C4-2B (cell line): ENCODE measurements around the gene ENO2.
A peak's percentile ranks its signal among the peaks of the same experiment; 100 is the strongest.

Experiments
- ZFX ChIP-seq: fragments of 450-650 bp; IDR thresholded peaks from 2 replicates; pipeline ENCODE4 v1.6.1; 2017
- TF ChIP-seq, protein P1 (sequence below): fragments of 450-650 bp; conservative IDR thresholded peaks from 2 replicates; pipeline ENCODE4 v1.5.1; 2017; ENCODE audit warnings: mild to moderate bottlenecking

GRCh38 chr12:6937481-6938352 is 23.3 kb downstream of the ENO2 start:
- TF ChIP-seq, protein P1, sequence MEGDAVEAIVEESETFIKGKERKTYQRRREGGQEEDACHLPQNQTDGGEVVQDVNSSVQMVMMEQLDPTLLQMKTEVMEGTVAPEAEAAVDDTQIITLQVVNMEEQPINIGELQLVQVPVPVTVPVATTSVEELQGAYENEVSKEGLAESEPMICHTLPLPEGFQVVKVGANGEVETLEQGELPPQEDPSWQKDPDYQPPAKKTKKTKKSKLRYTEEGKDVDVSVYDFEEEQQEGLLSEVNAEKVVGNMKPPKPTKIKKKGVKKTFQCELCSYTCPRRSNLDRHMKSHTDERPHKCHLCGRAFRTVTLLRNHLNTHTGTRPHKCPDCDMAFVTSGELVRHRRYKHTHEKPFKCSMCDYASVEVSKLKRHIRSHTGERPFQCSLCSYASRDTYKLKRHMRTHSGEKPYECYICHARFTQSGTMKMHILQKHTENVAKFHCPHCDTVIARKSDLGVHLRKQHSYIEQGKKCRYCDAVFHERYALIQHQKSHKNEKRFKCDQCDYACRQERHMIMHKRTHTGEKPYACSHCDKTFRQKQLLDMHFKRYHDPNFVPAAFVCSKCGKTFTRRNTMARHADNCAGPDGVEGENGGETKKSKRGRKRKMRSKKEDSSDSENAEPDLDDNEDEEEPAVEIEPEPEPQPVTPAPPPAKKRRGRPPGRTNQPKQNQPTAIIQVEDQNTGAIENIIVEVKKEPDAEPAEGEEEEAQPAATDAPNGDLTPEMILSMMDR = peak; percentile 98
- TF ChIP-seq ZFX = peak; percentile 73; the same call in 1 of the 2 replicates
